Stimulated activated CD8-positive, alpha-beta memory T cell treated with anti-CD3 and anti-CD28 coated beads, Interleukin-12 subunit alpha, Interleukin-12 subunit beta, amount 100 ng/mL, for 24 hours (primary cell): ENCODE measurements around the gene CNRIP1.
"Not testable (repeated sequence)": the region's sequence is repeated elsewhere in the genome, so short reads cannot be mapped to it uniquely, and the experiment has no call there.

Source experiments
- DNase-seq: peaks from one replicate; pipeline ENCODE4 v3.0.0-alpha.2; 2020; ENCODE audit errors: extremely low read depth

CNRIP1 gene, protein sequence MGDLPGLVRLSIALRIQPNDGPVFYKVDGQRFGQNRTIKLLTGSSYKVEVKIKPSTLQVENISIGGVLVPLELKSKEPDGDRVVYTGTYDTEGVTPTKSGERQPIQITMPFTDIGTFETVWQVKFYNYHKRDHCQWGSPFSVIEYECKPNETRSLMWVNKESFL

DNA sequence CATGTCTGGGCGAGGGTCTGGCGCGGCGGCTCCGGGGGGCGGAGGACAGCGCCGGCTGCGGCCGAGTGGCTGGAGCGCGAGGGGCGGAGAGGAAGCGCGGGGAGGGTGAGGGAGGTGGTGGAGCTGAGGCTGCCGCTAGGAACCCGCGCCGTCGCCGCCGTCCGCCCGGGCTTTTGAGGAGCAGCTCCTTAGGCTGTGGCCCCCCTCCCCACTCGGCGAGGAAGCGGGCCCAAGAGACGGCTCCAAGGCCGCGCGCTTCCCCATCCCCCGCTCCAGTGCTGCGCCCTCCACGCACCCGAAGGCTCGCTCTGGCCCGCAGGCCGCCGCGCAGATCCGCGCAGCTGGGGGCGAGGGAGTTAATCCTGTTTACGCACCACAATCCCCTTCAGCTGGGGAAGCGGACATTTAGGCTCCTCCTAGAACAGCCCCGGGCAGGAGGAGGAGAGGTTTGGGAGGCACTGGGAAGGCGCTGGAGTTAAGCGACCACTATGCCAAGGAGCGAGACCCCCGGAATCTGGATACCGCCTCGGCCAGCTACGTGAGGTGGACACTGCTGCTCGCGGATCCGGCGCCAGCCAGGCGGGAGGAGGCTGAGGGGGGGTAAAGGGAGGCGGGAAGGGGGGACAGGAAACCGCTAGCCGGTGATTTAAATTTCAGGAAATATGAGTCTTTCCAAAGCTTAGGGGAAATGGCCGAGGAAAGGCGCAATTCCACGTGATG lies at the start of gene CNRIP1:
Gene CNRIP1 (minus strand): TSS at position 552 of the 720 bp plus-strand sequence. CDS start 549 bp downstream, at position 3.
- no peak for DNase-seq

DNA sequence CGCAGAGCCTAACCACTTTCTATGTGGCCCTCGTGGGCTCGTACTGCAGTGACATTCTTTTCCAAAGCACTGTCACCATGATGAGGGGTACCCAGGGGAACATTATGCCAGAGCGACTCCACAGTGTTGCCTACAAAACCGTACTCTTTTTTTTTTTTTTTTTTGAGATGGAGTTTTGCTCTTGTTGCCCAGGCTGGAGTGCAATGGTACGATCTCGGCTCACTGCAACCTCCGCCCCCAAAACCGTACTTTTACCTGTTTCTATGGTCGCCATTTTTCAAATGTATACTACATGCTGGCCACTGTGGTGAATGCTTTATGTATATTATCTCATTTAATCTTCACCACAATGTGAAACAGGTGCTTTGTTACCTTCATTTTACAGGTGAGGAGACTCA lies 49.6 kb upstream of the CNRIP1 start:
- no peak for DNase-seq

DNA sequence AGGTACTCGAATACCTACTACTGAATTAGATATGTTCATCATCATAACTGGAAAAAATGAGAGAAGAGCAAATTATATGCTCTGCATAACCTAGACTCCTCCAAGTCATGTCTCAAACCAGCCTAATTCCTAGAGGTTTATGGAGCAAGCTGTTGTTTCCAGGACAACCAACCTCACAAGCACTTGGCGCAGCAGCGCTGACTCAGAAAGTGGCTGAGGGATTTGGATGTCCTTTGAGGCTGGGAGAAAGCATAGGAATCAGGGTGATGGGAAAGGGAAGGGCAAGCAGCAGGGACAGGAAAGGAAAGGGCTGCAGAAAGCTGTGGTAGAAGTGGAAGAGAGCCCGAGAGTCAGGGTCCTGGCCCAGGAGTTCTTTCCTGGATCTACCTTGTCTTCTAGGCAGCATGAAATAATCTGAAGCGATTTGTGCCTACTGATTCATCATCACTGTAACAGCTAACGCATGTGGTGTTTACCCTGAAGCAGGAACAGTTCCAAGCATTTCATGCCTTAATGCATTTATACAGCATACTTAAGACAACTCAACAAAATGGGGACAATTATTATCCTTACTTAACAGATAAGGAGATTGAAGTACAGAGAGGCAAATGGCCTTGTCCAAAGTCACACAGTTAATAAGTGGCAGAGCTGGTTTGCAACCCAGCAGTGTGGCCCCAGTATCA lies 49.0 kb upstream of the CNRIP1 start:
- DNase-seq: no peak

DNA sequence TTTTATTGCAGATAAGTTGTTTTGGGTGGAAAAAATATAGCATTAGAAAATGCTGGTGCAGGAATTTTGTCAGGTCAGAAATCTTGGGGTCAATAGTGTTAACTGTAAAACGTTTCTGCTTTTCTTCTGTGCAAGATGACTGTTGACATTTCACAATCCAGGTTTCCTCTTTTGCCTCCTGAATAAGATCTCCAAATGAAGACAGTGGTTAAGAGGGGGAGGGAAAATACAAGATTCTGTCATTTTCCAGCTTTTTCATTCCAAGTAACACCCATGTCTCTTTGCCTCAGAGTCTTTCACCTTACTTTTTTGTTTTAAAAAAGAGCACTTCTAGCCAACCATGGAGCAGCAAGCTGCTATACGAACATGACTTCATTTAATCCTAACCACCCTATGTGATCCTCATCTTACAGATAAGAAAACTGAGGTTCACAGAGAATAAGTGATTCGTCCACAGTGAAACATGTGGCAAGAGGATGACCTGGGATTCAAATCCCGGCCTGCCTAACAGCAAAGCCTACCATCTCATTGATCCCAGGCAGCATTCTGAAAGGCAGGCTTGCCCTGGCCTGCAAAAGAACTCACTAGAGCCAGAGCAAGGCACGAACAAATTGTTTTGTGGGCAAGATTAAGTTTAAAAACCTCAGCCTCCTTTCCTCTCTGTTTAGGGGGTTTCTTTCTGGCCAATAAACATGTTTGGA lies 48.4 kb upstream of the CNRIP1 start:
- no peak for DNase-seq

DNA sequence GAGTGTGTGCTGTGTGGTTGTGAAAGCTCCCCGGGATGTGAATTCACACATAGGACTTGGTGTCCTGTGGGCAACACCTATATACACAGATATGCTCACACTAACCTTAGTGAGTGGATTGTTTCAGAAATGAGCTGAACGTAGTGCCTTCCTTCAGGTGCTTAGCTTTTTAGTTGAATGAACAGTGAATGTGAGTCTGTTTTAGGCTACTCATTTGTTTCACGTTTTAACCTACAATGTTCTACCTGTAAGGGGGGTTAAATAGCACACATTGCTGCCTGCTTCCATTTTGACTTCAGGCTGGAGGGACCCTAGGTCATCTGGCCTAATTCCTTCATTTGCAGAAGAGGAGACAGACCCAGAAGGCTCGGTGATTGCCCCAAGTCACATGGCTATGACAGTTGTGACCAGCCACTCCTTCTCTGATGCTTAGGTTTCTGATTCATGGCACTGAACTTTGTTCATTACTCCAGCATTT lies 46.4 kb upstream of the CNRIP1 start:
- DNase-seq: no peak

DNA sequence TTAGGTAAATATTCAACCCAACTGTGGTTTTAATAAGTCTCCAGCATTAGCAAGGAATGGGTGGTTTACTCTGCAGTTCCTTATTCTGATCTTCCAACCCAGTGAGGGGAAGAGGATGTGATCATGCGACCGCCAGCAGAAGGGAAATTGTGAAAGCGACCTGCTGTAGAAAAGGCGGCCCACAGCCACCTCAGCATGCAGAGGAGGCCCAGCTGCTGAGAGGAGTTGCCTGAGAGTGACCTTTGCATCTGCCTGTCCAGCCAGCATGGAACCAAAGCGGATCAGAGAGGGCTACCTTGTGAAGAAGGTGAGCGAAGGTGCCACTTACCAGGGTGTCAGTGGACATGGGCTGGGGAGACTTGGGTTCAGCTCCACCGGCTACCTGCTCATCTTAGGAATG lies 45.3 kb upstream of the CNRIP1 start, which contains the start of gene PLEK:
Gene PLEK (plus strand): TSS at position 196 of the 400 bp plus-strand sequence. CDS start 70 bp downstream, at position 266.
- DNase-seq: no peak

DNA sequence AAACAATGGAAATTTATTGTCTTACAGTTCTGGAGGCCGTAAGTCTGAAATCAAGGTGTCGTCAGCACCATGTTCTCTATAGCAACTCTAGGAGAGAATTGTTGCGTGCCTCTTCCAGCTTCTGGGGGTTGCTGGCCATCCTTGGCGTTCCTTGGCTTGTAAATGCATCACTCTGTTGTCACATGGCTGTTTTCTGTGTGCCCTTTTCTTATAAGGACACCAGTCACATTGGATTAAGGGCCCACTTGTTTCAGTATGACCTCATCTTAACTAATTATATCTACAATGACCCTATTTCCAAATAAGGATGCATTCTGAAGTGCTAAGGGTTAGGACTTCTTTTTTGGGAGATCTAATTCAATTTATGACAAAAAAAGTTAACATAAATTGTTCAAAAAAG lies 44.0 kb upstream of the CNRIP1 start:
- no peak for DNase-seq

DNA sequence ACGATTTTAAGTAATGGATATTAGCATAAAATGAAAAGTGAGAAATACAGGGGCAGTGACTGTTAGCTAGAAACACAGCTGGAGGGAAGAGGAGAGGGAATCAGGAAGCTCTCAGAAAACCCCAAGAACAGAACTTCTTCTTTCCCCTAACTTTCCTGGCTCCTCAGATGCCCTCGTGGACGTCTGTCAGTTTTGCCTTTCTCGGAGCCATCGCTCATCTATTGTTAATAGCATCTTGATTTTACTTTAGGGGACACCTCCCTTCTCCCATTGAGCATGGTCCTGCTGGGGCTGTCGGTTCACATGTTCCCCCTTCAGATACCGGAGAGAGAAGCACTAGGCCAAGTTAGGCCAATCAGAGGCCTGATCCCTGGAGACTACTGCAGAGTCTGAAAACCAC lies 43.0 kb upstream of the CNRIP1 start:
- no peak for DNase-seq

DNA sequence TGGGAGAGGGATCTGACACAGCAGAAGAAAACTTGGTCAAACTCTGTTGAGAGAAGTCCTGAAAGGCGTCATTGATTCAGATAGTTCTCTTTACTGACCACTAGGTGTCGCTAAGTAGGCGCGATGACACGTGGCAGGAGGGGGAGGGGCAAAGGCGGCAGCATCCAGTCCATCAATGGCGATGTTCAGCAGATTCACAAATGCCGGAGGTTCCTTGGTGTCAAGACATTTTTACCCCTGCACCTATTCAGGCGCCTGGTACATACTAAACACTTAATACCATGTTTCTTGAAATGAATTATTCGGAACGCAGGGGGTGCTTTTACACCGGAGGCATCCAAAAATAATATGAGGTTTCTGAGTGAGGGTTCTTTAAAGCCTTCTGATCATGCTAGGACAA lies 42.3 kb upstream of the CNRIP1 start:
- DNase-seq: peak; percentile 53

DNA sequence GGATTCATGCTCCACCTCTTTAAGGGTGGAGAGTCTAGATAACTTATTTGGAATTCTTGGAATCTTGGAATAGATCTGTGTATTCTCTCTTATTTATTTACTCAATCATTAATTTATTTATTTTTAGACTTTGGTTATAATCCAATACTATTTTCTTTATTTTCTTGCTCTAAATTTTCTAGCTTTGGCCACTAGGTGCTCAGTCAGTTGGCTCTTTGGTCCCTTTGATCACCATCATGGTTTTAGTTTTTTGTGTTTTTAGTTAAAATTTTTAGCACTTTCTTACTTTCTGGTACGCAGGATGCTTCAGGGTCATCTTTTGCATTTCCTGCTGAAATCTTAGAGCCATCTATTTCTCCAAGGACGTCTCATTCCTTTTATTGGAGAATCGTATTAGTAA lies 40.1 kb upstream of the CNRIP1 start:
- no peak for DNase-seq

DNA sequence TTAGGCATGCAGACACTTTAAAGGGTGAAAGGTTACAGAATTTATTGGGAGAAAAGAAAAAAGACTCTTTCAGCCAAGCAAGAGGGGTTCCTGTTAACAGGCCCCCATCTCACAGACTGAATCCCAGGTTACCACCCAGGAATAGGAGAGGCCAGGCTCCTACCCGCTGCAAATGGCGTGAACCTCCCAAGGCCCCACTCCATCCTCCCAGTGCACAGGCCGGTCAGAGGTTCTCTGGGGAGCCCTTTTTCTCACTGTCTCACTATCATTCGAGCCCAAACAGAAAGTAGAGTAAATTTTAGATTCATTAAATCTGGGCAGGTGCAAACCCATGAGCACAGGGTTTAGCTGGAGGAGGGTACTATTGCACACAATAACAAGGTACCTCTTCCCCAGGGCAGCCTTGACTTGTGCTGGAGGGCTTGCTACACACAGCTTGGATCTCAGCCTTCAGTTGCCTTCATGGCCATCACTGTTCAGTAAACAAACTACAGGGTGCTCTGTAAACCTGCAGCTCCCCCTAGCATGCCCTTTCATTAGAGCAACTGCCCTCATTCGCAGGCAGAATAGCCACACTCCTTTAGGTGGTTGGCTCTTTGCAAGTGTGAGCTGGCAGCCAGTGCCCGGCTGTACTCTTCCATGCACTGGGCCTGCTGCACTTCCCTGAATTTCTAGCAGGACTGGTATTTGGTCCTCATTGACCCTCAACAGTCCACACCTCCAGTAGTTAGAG lies 38.0 kb upstream of the CNRIP1 start:
- no peak for DNase-seq

DNA sequence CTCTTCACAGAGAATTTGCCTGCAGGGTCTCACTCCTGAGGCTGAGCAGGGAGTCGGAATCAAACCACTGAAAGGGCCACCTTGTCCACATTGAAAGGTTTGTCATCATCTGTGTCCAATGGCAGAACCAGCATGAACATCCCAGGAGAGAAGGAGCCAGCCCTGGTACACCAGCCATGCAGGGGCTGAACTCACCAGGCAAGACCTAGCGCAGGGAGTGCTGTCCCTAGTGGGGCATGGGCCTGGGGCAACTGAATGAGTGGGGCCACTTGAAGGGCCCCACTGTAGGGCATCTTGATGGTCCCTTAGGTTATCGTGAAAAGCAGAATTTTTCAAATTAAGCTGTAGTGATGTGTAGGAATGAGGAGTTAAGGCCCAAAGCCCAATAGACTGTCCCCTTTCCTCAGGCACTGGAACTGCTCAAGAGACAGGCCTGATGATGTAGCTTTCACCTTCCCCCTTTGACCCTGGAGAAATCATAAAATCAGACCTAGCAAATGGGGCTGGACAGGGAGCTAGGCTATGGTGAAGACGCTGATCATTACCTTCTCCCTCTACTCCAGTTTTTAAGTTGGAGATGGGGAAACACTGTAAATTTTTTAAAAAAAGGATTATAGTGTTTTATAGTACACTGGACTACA lies 37.0 kb upstream of the CNRIP1 start:
- no peak for DNase-seq

DNA sequence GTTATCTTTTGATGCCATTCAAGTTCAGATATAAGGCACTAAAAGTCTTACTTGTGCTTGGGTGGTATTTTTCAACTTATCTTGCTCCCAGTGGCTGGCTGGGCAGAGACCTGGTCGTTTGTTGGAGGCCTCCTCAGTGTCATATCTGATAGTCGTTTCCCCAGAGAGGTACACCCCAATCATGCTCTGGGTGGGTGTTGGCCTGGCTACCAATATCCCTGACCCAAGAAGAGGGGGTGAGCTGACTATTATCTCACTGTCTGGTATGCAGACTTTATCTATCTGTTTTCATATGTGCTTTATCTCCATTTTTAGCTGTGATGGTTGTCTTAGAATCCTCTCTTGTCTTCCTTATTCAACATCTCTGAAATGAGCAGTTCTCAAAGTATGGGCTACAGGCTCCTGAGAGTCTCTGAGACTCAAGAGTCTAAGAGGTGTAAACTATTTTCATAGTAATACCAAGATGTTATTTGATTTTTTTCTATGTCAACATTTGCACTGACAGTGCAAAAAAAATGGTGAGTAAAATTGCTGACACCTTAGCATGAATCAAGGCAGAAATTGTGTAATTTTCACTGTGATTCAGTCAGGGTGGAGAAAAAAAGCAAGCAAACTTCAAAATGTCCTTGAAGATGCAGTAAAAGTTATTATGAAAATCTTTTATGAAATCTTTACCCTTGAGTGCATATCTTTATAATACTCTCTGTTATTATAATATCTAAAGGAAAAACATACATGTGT lies 33.1 kb upstream of the CNRIP1 start:
- no peak for DNase-seq

DNA sequence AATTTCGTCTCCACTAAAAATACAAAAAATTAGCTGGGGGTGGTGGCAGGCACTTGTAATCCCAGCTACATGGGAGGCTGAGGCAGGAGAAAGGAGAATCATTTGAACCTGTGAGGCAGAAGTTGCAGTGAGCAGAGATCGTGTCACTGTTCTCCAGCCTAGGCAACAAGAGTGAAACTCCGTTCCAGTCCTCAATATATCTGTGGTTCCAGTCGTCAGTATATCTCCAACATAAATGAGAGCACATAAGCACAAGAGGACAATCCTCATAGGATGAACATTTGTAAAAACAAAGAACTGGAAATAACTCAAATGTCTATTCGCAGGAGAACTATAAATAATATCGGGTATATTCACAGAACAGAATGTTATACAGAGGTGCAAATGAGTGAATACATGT lies 32.2 kb upstream of the CNRIP1 start:
- DNase-seq: no peak

DNA sequence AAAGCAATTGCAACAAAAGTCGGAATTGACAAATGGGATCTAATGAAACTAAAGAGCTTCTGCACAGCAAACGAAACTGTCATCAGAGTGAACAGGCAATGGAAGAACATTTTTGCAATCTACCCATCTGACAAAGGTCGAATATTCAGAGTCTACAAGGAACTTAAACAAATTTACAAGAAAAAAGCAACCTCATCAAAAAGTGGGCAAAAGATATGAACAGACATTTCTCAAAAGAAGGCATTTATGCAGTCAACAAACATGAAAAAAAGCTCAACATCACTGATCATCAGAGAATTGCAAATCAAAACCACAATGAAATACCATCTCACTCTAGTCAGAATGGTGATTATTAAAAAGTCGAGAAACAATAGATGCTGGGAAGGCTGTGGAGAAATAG lies 29.3 kb upstream of the CNRIP1 start:
- DNase-seq: not testable (repeated sequence)

DNA sequence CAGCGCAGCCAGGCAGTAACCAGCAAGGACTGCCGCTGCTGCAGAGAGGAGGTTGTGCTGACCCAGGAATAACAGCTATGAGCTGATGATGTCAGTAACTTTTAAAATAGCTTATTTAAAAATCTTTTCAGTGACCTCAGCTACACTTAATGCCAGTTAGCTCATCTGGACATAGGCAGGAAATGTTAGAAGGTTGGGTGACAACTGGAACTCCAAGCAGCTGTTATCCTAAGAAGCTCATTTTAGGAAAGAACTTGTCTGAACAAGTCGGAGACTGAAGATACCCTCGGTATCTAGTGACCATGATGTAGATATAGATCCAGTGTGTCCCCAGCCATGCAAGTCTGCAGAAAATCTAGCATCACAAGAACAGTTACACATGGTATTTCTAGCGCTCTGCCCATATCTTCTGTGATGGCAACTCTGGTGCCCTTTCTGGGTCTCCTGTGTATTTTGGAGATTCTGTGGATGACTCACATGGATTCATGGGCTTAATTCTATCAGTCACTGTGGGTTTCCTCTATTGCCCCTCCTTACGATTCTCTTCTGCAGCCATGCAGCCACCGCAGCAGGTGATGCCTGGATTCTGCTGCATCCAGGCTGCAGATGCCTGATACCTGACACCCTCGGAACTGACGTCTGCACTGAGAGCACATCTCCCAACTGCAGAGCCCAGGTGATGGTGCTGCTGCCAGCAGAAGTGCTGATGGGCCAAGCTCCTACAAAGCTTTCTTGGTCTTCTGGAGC lies 25.6 kb upstream of the CNRIP1 start:
- no peak for DNase-seq

DNA sequence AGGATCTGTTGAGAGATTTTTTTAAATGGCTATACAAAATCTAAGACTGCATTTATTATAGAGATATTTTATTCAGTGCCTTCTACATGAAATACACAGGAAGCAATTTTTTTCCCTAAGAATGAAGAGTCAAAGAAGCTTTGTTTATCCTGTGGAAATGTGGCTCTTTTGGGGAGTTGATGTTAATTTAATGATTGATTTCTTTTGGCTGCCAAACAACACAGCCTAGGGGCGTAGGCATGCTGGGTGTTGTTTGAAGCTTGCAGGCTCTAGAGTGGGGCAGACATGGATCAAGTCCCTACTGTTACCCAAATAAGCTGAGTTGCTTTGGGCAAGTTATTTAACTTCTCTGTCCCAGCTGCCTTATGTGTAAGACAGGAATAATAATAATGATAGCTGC lies 24.3 kb upstream of the CNRIP1 start:
- DNase-seq: no peak

DNA sequence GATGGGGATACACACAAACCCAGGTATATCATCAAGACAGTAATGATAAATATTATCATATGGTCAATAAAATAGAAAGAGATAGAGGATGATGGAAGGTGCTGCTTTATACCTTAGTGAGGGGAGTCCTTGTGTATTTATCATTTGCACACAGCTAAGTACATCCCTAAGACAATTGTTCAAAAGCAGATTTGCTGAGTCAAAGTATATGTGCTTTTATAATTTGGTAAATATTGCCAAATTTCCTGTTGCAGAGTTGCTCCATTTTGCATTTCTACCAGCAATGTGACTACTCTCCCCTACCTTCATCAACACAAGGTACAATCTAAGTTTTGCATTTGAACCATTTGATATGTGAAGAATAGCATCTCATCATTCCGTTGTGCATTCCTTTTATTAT lies 22.7 kb upstream of the CNRIP1 start:
- no peak for DNase-seq

DNA sequence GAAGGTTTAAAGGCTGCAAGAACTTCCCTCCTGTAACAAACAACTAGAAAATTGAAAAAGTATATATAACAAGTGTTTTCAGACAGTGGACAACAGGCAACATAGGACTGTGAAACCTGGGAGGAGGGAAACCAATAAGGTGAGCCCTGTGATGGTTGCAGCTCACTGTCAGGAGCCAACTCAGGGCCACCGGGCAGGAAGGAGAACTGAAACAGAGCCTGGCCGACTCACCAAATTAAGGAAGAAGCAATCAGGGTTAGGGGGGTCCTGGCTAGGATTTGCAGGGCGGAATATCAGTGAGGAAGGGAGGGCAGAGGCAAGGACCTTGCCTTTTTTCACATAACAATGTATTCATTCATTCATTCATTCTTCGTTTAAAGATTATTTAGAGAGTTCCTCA lies 21.8 kb upstream of the CNRIP1 start:
- no peak for DNase-seq

DNA sequence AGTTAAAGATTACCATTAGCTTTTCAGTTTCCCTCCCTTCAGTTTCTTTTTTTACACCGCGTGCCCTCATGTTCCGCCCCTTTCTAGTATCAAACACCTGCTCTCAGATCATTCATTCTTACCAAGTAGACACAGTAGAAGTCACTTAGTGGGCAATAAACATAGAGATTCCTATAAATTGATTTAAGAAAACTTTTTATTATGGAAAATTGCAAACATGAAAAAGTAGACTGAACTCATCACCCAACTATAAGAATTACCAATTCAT lies 21.2 kb upstream of the CNRIP1 start:
- no peak for DNase-seq
